ENCODE measurements around the gene MTFR1L. TPM values are rescaled to one million over a fixed set of nuclear protein-coding genes. Genes with fewer than 3 reads are reported as not detected.
A peak's percentile ranks its signal among the peaks of the same experiment; 100 is the strongest.

The MTFR1L gene
- polyA plus RNA-seq, 1 donor from 2014 or later, result 115 TPM

DNA sequence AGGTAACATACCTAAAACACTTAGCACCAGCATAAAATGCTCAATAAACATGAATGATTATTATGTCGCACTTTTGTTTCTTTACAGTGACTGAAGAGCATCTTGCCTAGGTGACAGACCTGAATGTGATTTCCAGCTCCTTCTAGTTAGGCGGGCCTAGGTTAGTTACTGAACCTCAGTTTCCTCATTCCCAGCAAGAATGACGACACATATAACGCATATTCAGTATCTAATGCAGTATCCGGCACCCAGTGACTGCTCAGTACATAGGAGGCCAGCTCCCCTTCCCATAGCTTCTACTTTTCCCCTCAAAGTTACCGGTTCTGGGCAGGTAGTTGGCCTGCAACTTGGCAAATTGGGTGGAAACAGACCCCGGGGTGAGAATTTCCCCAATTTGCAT is 38.7 kb downstream of the MTFR1L start (continued):
- TF ChIP-seq, protein P1, sequence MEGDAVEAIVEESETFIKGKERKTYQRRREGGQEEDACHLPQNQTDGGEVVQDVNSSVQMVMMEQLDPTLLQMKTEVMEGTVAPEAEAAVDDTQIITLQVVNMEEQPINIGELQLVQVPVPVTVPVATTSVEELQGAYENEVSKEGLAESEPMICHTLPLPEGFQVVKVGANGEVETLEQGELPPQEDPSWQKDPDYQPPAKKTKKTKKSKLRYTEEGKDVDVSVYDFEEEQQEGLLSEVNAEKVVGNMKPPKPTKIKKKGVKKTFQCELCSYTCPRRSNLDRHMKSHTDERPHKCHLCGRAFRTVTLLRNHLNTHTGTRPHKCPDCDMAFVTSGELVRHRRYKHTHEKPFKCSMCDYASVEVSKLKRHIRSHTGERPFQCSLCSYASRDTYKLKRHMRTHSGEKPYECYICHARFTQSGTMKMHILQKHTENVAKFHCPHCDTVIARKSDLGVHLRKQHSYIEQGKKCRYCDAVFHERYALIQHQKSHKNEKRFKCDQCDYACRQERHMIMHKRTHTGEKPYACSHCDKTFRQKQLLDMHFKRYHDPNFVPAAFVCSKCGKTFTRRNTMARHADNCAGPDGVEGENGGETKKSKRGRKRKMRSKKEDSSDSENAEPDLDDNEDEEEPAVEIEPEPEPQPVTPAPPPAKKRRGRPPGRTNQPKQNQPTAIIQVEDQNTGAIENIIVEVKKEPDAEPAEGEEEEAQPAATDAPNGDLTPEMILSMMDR (IDR thresholded peaks at IDR 0.05; ENCODE audit: poor library complexity, severe bottlenecking), result no peak

- no peak within 1 kb of the TSS for H3K27ac ChIP-seq (ENCODE audit: low read length)
- no peaks in the 10 kb centered on the region for H3F3A ChIP-seq (ENCODE audit: insufficient read depth, low read length, poor library complexity, severe bottlenecking)
- H3K36me3 ChIP-seq (ENCODE audit: insufficient read depth, low read length), result peaks cover 5% of the 10 kb centered on the region
- no peaks in the 10 kb centered on the region for H3K9me2 ChIP-seq (ENCODE audit: insufficient read depth, low read length)
- H4K20me1 ChIP-seq (ENCODE audit: insufficient read depth), result no peaks in the 10 kb centered on the region
- H3K4me3 ChIP-seq (ENCODE audit: low read length), result peak within 1 kb of the TSS; percentile 82
- peak within 1 kb of the TSS; percentile 58 for H3K4me2 ChIP-seq (ENCODE audit: low read length)
- H3K27me3 ChIP-seq (ENCODE audit: insufficient read depth, low read depth, low read length), result peaks cover 8% of the 10 kb centered on the region
- H3K9me3 ChIP-seq (ENCODE audit: low read length), result no peaks in the 10 kb centered on the region
- no peaks in the 10 kb centered on the region for H3K79me2 ChIP-seq (replicated peaks; ENCODE audit: insufficient read depth, low read length)
- peak within 1 kb of the TSS; percentile 38 for H3K9ac ChIP-seq (ENCODE audit: low read length)
- H2AFZ ChIP-seq (ENCODE audit: low read depth, low read length), result peak within 1 kb of the TSS; percentile 57
- TF ChIP-seq TAF1 (IDR thresholded peaks at IDR 0.05; ENCODE audit: low read depth), result no peak
- peak; percentile 27 for TF ChIP-seq RAD21 (conservative IDR thresholded peaks at IDR 0.05)
- peak; percentile 97 for TF ChIP-seq MXI1 (conservative IDR thresholded peaks at IDR 0.05; ENCODE audit: poor library complexity, severe bottlenecking)
- peak; percentile 37 for TF ChIP-seq SMC3 (conservative IDR thresholded peaks at IDR 0.05; ENCODE audit: poor library complexity)
- no peak for TF ChIP-seq POLR2AphosphoS5 (IDR thresholded peaks at IDR 0.05)
- TF ChIP-seq EP300 (conservative IDR thresholded peaks at IDR 0.05; ENCODE audit: poor library complexity, severe bottlenecking), result no peak
These were observed 39.4 kb downstream of the MTFR1L start, which contains the start of gene AUNIP for GRCh38 chr1:25858906-25859789. Gene AUNIP (minus strand): TSS chr1:25859457. CDS start chr1:25859357, 100 bp downstream.

GRCh38 chr1:25861316-25862286 is 41.8 kb downstream of the MTFR1L start:
- no peaks in the 10 kb centered on the region for H3K9me2 ChIP-seq (ENCODE audit: insufficient read depth, low read length)
- TF ChIP-seq EZH2 (IDR thresholded peaks at IDR 0.05; ENCODE audit: borderline replicate concordance, insufficient read depth, low read length, poor library complexity, severe bottlenecking) (no peak), SMC3 (conservative IDR thresholded peaks at IDR 0.05; ENCODE audit: poor library complexity) (no peak), TAF1 (IDR thresholded peaks at IDR 0.05; ENCODE audit: low read depth) (no peak), REST (IDR thresholded peaks at IDR 0.05; ENCODE audit: borderline replicate concordance) (no peak), POLR2AphosphoS5 (IDR thresholded peaks at IDR 0.05) (no peak), RAD21 (conservative IDR thresholded peaks at IDR 0.05) (no peak), EP300 (conservative IDR thresholded peaks at IDR 0.05; ENCODE audit: poor library complexity, severe bottlenecking) (no peak), MXI1 (conservative IDR thresholded peaks at IDR 0.05; ENCODE audit: poor library complexity, severe bottlenecking) (no peak)
- TF ChIP-seq, protein P1 (IDR thresholded peaks at IDR 0.05; ENCODE audit: poor library complexity, severe bottlenecking), result no peak
- no peaks in the 10 kb centered on the region for H4K20me1 ChIP-seq (ENCODE audit: insufficient read depth)
- no peaks in the 10 kb centered on the region for H3K9me3 ChIP-seq (ENCODE audit: low read length)
- peaks cover 8% of the 10 kb centered on the region for H3K27me3 ChIP-seq (ENCODE audit: insufficient read depth, low read depth, low read length)
- no peak overlapping the region for H3K27ac ChIP-seq (ENCODE audit: low read length)
- no peak overlapping the region for H2AFZ ChIP-seq (ENCODE audit: low read depth, low read length)
- no peak overlapping the region for H3K4me3 ChIP-seq (ENCODE audit: low read length)
- peaks cover 5% of the 10 kb centered on the region for H3K36me3 ChIP-seq (ENCODE audit: insufficient read depth, low read length)
- no peak overlapping the region for H3K4me2 ChIP-seq (ENCODE audit: low read length)
- H3K9ac ChIP-seq (ENCODE audit: low read length), result no peak overlapping the region
- H3K79me2 ChIP-seq (replicated peaks; ENCODE audit: insufficient read depth, low read length), result no peaks in the 10 kb centered on the region
- no peaks in the 10 kb centered on the region for H3F3A ChIP-seq (ENCODE audit: insufficient read depth, low read length, poor library complexity, severe bottlenecking)

Measured in neural cell (in vitro differentiated cells).